Measurements from ENCODE around the gene MAK.

DNA sequence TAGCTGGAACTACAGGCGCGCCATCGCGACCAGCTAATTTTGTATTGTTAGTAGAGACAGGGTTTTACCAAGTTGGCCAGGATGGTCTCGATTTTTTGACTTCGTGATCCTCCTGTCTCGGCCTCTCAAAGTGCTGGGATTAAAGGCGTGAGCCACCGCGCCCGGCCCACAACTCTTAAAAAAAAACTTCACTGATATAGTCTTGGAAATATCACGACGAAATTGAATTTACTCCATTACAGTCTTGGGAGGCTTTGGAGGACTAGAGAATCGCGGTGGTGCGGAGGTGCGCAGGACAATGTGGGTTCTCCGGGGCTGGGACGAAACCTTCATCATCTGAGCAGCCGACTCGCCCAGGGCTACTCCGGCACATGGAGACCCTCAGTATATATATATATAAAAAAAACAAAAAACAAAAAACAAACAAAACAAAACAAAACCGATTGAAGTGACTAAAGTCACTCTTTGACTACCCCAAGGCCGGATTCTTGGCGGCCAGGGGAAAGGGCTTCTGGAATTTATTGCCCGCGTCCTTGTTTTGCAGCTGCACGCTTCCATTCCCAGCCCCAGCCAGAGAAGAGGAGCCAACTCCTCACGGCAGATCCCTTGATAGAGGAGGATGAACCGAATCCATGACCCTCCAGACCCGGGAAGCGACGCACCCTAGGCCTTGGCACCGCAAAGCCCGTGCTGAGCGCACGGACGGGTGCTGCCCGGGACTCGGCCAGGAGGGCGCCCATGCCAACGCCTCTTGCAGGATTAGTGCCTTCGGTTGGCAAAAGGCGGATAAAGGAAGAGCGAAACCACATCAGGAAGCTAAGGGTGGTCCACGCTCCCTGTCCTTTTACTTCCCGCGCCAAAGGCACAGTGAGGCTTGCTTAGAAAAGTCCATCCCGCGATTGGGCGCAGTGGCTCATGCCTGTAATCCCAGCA, 45.2 kb upstream of the MAK start:
- TF ChIP-seq ZNF331 (CRISPR knock-in tag; IDR thresholded peaks at IDR 0.05) (no peak), ZBTB7A (CRISPR knock-in tag; IDR thresholded peaks at IDR 0.05) (no peak), ZBTB20 (CRISPR knock-in tag; IDR thresholded peaks at IDR 0.05; ENCODE audit: borderline replicate concordance, low read depth) (no peak), TEAD2 (CRISPR knock-in tag; IDR thresholded peaks at IDR 0.05) (no peak), MYC (CRISPR knock-in tag; IDR thresholded peaks at IDR 0.05; ENCODE audit: borderline replicate concordance) (no peak)
- TF ChIP-seq, protein P1, sequence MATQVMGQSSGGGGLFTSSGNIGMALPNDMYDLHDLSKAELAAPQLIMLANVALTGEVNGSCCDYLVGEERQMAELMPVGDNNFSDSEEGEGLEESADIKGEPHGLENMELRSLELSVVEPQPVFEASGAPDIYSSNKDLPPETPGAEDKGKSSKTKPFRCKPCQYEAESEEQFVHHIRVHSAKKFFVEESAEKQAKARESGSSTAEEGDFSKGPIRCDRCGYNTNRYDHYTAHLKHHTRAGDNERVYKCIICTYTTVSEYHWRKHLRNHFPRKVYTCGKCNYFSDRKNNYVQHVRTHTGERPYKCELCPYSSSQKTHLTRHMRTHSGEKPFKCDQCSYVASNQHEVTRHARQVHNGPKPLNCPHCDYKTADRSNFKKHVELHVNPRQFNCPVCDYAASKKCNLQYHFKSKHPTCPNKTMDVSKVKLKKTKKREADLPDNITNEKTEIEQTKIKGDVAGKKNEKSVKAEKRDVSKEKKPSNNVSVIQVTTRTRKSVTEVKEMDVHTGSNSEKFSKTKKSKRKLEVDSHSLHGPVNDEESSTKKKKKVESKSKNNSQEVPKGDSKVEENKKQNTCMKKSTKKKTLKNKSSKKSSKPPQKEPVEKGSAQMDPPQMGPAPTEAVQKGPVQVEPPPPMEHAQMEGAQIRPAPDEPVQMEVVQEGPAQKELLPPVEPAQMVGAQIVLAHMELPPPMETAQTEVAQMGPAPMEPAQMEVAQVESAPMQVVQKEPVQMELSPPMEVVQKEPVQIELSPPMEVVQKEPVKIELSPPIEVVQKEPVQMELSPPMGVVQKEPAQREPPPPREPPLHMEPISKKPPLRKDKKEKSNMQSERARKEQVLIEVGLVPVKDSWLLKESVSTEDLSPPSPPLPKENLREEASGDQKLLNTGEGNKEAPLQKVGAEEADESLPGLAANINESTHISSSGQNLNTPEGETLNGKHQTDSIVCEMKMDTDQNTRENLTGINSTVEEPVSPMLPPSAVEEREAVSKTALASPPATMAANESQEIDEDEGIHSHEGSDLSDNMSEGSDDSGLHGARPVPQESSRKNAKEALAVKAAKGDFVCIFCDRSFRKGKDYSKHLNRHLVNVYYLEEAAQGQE (IDR thresholded peaks at IDR 0.05; ENCODE audit: borderline replicate concordance in 1 of 2, low read depth in 1 of 2, low read length in 2 of 2) = no peak
- TF ChIP-seq, protein P2, sequence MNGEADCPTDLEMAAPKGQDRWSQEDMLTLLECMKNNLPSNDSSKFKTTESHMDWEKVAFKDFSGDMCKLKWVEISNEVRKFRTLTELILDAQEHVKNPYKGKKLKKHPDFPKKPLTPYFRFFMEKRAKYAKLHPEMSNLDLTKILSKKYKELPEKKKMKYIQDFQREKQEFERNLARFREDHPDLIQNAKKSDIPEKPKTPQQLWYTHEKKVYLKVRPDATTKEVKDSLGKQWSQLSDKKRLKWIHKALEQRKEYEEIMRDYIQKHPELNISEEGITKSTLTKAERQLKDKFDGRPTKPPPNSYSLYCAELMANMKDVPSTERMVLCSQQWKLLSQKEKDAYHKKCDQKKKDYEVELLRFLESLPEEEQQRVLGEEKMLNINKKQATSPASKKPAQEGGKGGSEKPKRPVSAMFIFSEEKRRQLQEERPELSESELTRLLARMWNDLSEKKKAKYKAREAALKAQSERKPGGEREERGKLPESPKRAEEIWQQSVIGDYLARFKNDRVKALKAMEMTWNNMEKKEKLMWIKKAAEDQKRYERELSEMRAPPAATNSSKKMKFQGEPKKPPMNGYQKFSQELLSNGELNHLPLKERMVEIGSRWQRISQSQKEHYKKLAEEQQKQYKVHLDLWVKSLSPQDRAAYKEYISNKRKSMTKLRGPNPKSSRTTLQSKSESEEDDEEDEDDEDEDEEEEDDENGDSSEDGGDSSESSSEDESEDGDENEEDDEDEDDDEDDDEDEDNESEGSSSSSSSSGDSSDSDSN (CRISPR knock-in tag; IDR thresholded peaks at IDR 0.05) = no peak
- TF ChIP-seq, protein P3, sequence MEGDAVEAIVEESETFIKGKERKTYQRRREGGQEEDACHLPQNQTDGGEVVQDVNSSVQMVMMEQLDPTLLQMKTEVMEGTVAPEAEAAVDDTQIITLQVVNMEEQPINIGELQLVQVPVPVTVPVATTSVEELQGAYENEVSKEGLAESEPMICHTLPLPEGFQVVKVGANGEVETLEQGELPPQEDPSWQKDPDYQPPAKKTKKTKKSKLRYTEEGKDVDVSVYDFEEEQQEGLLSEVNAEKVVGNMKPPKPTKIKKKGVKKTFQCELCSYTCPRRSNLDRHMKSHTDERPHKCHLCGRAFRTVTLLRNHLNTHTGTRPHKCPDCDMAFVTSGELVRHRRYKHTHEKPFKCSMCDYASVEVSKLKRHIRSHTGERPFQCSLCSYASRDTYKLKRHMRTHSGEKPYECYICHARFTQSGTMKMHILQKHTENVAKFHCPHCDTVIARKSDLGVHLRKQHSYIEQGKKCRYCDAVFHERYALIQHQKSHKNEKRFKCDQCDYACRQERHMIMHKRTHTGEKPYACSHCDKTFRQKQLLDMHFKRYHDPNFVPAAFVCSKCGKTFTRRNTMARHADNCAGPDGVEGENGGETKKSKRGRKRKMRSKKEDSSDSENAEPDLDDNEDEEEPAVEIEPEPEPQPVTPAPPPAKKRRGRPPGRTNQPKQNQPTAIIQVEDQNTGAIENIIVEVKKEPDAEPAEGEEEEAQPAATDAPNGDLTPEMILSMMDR (CRISPR knock-in tag; IDR thresholded peaks at IDR 0.05) = no peak
